GM12872 (cell line): ENCODE data around the gene CLMN.
A peak's percentile ranks its signal among the peaks of the same experiment; 100 is the strongest.

Experiments
- CTCF ChIP-seq: IDR thresholded peaks from 3 replicates; pipeline ENCODE4 v1.5.1; 2011; ENCODE audit warnings: low read depth, mild to moderate bottlenecking, low read length, moderate library complexity; ENCODE audit not compliant: insufficient read depth

The CLMN gene

GRCh38 chr14:95352481-95352880 lies 32.8 kb upstream of the CLMN start:
- no peak for TF ChIP-seq CTCF

DNA sequence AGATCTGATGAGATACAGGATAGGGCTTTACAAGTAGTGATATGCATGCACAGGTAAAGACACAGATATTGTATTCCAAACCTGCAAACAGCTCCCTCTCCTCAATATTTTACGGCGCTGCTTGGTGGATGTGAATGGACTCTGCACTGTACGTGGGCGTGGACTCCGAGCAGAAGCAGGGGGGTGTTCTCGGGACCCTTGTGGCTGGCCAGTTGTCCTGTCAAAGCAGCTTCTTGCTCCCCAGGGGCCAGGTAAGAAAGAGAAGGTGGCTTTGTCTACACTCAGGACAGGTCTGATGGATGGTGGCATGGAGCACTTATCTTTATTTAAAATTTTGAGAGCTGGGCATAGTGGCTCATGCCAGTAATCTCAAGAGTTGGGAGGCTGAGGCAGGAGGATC lies 29.5 kb upstream of the CLMN start:
- TF ChIP-seq CTCF: no peak

GRCh38 chr14:95348395-95349080 lies 28.8 kb upstream of the CLMN start:
- peak; percentile 24; the same call in 1 of the 3 replicates for TF ChIP-seq CTCF

GRCh38 chr14:95346820-95347219 lies 27.1 kb upstream of the CLMN start:
- no peak for TF ChIP-seq CTCF

- no peak for TF ChIP-seq CTCF
Observed at GRCh38 chr14:95346266-95346665, 26.6 kb upstream of the CLMN start.

DNA sequence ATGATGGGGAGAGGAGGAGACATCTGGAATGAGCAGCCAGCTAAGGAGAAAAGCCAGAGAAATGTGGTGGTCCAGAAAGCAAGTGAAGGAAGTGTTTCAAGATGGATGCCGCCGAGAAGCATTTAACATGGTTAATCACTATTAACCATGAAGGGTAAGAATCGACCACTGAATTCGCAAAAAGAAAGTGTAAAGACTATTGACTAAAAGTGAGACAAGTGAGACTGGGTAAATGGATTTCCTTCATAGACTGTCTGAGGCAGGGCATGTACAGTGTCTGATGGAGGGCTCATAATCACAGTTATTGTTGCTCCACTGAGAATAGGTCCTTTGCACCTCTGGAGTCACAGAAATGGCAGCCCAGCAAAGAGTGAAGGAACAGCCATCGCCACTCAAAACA lies 25.3 kb upstream of the CLMN start:
- TF ChIP-seq CTCF: no peak

- TF ChIP-seq CTCF: no peak
Observed at GRCh38 chr14:95344536-95344935, 24.8 kb upstream of the CLMN start.
